NCI-H2227 treated with DMSO at 0.1 percent for 48 hours (cell line): ENCODE measurements around the gene TNIP1.

Experiments
- DNase-seq: peaks from one replicate; lab custom pipeline; 2025; lab: John Stamatoyannopoulos, UW

Gene TNIP1

GRCh38 chr5:151022511-151023018 lies 58.3 kb downstream of the TNIP1 start:
- no peak for DNase-seq

GRCh38 chr5:151021746-151022145 lies 59.1 kb downstream of the TNIP1 start:
- no peak for DNase-seq

- no peak for DNase-seq
Measured at GRCh38 chr5:151020304-151021110, 60.3 kb downstream of the TNIP1 start, which contains the start of gene GPX3. GPX3 (plus strand) TSS chr5:151020591; CDS start chr5:151020655, 64 bp downstream.

- no peak for DNase-seq
Measured at GRCh38 chr5:151019331-151019730, 61.5 kb downstream of the TNIP1 start.

- DNase-seq, result no peak
Measured at GRCh38 chr5:151018846-151019245, 62.0 kb downstream of the TNIP1 start.

GRCh38 chr5:151017897-151018296 lies 62.9 kb downstream of the TNIP1 start:
- no peak for DNase-seq

- DNase-seq, result no peak
Measured at GRCh38 chr5:151016700-151017099, 64.1 kb downstream of the TNIP1 start.

- no peak for DNase-seq
Measured at GRCh38 chr5:151015974-151016587, 64.8 kb downstream of the TNIP1 start.

GRCh38 chr5:151014680-151015343 lies 66.0 kb downstream of the TNIP1 start:
- DNase-seq, result no peak

GRCh38 chr5:151012862-151013261 lies 68.0 kb downstream of the TNIP1 start:
- DNase-seq, result no peak

- DNase-seq, result no peak
Measured at GRCh38 chr5:151008906-151009305, 71.9 kb downstream of the TNIP1 start.

- DNase-seq, result no peak
Measured at GRCh38 chr5:151008210-151008491, 72.7 kb downstream of the TNIP1 start.

- no peak for DNase-seq
Measured at GRCh38 chr5:151007430-151008209, 73.2 kb downstream of the TNIP1 start.

GRCh38 chr5:151006704-151007334 lies 74.0 kb downstream of the TNIP1 start:
- DNase-seq, result no peak

GRCh38 chr5:151005950-151006576 lies 74.8 kb downstream of the TNIP1 start:
- DNase-seq, result no peak

- no peak for DNase-seq
Measured at GRCh38 chr5:151005187-151005949, 75.5 kb downstream of the TNIP1 start.

- no peak for DNase-seq
Measured at GRCh38 chr5:151004499-151004898, 76.3 kb downstream of the TNIP1 start.

GRCh38 chr5:151003503-151003860 lies 77.4 kb downstream of the TNIP1 start:
- no peak for DNase-seq

- DNase-seq, result no peak
Measured at GRCh38 chr5:151002681-151003502, 77.9 kb downstream of the TNIP1 start.

- no peak for DNase-seq
Measured at GRCh38 chr5:151002250-151002649, 78.6 kb downstream of the TNIP1 start.
